SK-N-SH treated with all-trans-retinoic acid at 6 μM for 48 hours (cell line): ENCODE results near the gene CTSF.

Source experiments
- BACH2 ChIP-seq: fragments of 250-450 bp; sonication (Bioruptor Pico); IDR thresholded peaks from 2 replicates; pipeline ENCODE4 v1.9.0; 2021; ENCODE audit warnings: mild to moderate bottlenecking, borderline replicate concordance
- CSRNP3 ChIP-seq: fragments of 250-450 bp; sonication (Bioruptor Pico); IDR thresholded peaks from 2 replicates; pipeline ENCODE4 v1.5.1; 2021; ENCODE audit warnings: mild to moderate bottlenecking, moderate library complexity
- ESRRG ChIP-seq: fragments of 250-450 bp; sonication (Bioruptor Pico); IDR thresholded peaks from 2 replicates; pipeline ENCODE4 v1.6.1; 2021; ENCODE audit warnings: mild to moderate bottlenecking
- GLIS3 ChIP-seq: fragments of 250-450 bp; sonication (Bioruptor Pico); IDR thresholded peaks from 2 replicates; pipeline ENCODE4 v1.5.0; 2020; ENCODE audit warnings: mild to moderate bottlenecking, moderate library complexity
- OSR1 ChIP-seq: fragments of 250-450 bp; sonication (Bioruptor Pico); IDR thresholded peaks from 2 replicates; pipeline ENCODE4 v1.8.0; 2022; ENCODE audit warnings: moderate library complexity, mild to moderate bottlenecking, inconsistent platforms
- PATZ1 ChIP-seq: fragments of 250-450 bp; sonication (Bioruptor Pico); IDR thresholded peaks from 2 replicates; pipeline ENCODE4 v1.8.0; 2020; ENCODE audit warnings: mild to moderate bottlenecking, moderate library complexity, borderline replicate concordance
- SNAI2 ChIP-seq: fragments of 250-450 bp; sonication (Bioruptor Pico); IDR thresholded peaks from 2 replicates; pipeline ENCODE4 v1.5.0; 2020; ENCODE audit warnings: mild to moderate bottlenecking, moderate library complexity
- TCF4 ChIP-seq: fragments of 250-450 bp; sonication (Bioruptor Pico); IDR thresholded peaks from 2 replicates; pipeline ENCODE4 v1.8.0; 2021; ENCODE audit warnings: mild to moderate bottlenecking, moderate library complexity, borderline replicate concordance
- ZFP3 ChIP-seq: fragments of 250-450 bp; sonication (Bioruptor Pico); IDR thresholded peaks from 2 replicates; pipeline ENCODE4 v1.5.0; 2020; ENCODE audit warnings: mild to moderate bottlenecking, moderate library complexity
- ZFP30 ChIP-seq: fragments of 450-650 bp; formaldehyde crosslinking; IDR thresholded peaks from 2 replicates; pipeline ENCODE4 v1.5.0; 2022; ENCODE audit warnings: mild to moderate bottlenecking, moderate library complexity
- TF ChIP-seq, protein P1 (sequence below): fragments of 250-450 bp; sonication (Bioruptor Pico); IDR thresholded peaks from 2 replicates; pipeline ENCODE4 v1.8.0; 2021; ENCODE audit warnings: low read depth, mild to moderate bottlenecking, moderate library complexity, borderline replicate concordance
- TF ChIP-seq, protein P2 (sequence below): fragments of 250-450 bp; sonication (Bioruptor Pico); IDR thresholded peaks from 2 replicates; pipeline ENCODE4 v1.5.1; 2020; ENCODE audit warnings: low read depth, mild to moderate bottlenecking, moderate library complexity

- TF ChIP-seq GLIS3 = no peak
- TF ChIP-seq ZFP3 (CRISPR knock-in tag) = no peak
- TF ChIP-seq TCF4 (CRISPR knock-in tag) = no peak
- no peak for TF ChIP-seq ZFP30
- TF ChIP-seq PATZ1 (CRISPR knock-in tag) = no peak
- TF ChIP-seq, protein P1, sequence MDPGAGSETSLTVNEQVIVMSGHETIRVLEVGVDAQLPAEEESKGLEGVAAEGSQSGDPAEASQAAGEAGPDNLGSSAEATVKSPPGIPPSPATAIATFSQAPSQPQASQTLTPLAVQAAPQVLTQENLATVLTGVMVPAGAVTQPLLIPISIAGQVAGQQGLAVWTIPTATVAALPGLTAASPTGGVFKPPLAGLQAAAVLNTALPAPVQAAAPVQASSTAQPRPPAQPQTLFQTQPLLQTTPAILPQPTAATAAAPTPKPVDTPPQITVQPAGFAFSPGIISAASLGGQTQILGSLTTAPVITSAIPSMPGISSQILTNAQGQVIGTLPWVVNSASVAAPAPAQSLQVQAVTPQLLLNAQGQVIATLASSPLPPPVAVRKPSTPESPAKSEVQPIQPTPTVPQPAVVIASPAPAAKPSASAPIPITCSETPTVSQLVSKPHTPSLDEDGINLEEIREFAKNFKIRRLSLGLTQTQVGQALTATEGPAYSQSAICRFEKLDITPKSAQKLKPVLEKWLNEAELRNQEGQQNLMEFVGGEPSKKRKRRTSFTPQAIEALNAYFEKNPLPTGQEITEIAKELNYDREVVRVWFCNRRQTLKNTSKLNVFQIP (CRISPR knock-in tag) = no peak
- TF ChIP-seq, protein P2, sequence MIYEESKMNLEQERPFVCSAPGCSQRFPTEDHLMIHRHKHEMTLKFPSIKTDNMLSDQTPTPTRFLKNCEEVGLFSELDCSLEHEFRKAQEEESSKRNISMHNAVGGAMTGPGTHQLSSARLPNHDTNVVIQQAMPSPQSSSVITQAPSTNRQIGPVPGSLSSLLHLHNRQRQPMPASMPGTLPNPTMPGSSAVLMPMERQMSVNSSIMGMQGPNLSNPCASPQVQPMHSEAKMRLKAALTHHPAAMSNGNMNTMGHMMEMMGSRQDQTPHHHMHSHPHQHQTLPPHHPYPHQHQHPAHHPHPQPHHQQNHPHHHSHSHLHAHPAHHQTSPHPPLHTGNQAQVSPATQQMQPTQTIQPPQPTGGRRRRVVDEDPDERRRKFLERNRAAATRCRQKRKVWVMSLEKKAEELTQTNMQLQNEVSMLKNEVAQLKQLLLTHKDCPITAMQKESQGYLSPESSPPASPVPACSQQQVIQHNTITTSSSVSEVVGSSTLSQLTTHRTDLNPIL (CRISPR knock-in tag) = no peak
- no peak for TF ChIP-seq SNAI2 (CRISPR knock-in tag)
- no peak for TF ChIP-seq BACH2
- TF ChIP-seq OSR1 (CRISPR knock-in tag) = no peak
- TF ChIP-seq CSRNP3 (CRISPR knock-in tag) = no peak
- TF ChIP-seq ESRRG (CRISPR knock-in tag) = no peak
These were observed 32.3 kb upstream of the CTSF start for GRCh38 chr11:66600631-66601233.
